HepG2 (cell line): ENCODE data around the gene CPNE1. TPM values are rescaled to one million over a fixed set of nuclear protein-coding genes. Genes with fewer than 3 reads are reported as not detected.

Experiments used
- ARID2 ChIP-seq: sonication (generic); formaldehyde crosslinking; IDR thresholded peaks from 2 replicates; pipeline ENCODE4 v1.8.1; 2022; ENCODE audit warnings: mild to moderate bottlenecking, missing genetic modification reagents, borderline replicate concordance
- BRCA1 ChIP-seq: sonication (generic); formaldehyde crosslinking; IDR thresholded peaks from 2 replicates; pipeline ENCODE4 v1.4.0; 2020; ENCODE audit warnings: missing genetic modification reagents
- CHCHD3 ChIP-seq: sonication (generic); formaldehyde crosslinking; IDR thresholded peaks from 2 replicates; pipeline ENCODE4 v1.8.0; 2022; ENCODE audit warnings: mild to moderate bottlenecking, missing genetic modification reagents, moderate library complexity
- CHD2 ChIP-seq: IDR thresholded peaks from 2 replicates; pipeline ENCODE4 v1.6.1; 2011; ENCODE audit warnings: low read depth, low read length, improper control_type of control experiment
- DNMT3B ChIP-seq: conservative IDR thresholded peaks from 2 replicates; pipeline ENCODE4 v1.6.1; 2016; ENCODE audit warnings: missing biosample characterization, control low read depth
- ERF ChIP-seq: IDR thresholded peaks from 2 replicates; pipeline ENCODE4 v1.6.1; 2018; ENCODE audit warnings: missing biosample characterization, missing genetic modification reagents
- HHEX ChIP-seq: IDR thresholded peaks from 2 replicates; pipeline ENCODE4 v1.6.1; 2016; ENCODE audit warnings: control low read depth
- HNF4G ChIP-seq, 2 experiments: sonication (generic) in 1 of 2; formaldehyde crosslinking in 1 of 2; IDR thresholded peaks; 2 replicates each; pipeline versions ENCODE4 v1.4.0 to v1.6.1; 2011 to 2020; ENCODE audit warnings: borderline replicate concordance in 2 of 2, low read depth in 2 of 2, mild to moderate bottlenecking in 2 of 2, low read length in 1 of 2, missing genetic modification reagents in 1 of 2, moderate library complexity in 1 of 2
- KAT2B ChIP-seq: fragments of 150-350 bp; IDR thresholded peaks from 2 replicates; pipeline ENCODE4 v1.6.1; 2014; ENCODE audit warnings: low read depth, low read length, borderline replicate concordance
- MIXL1 ChIP-seq: IDR thresholded peaks from 2 replicates; pipeline ENCODE4 v1.6.1; 2016
- MYC ChIP-seq: sonication (generic); formaldehyde crosslinking; IDR thresholded peaks from 2 replicates; pipeline ENCODE4 v1.9.0; 2021; ENCODE audit warnings: missing genetic modification reagents, borderline replicate concordance
- PHF21A ChIP-seq: sonication (generic); formaldehyde crosslinking; IDR thresholded peaks from 2 replicates; pipeline ENCODE4 v1.5.0; 2020; ENCODE audit warnings: mild to moderate bottlenecking, missing genetic modification reagents
- SATB2 ChIP-seq: sonication (generic); formaldehyde crosslinking; IDR thresholded peaks from 2 replicates; pipeline ENCODE4 v1.5.0; 2020; ENCODE audit warnings: missing genetic modification reagents
- SIX1 ChIP-seq: sonication (generic); formaldehyde crosslinking; IDR thresholded peaks from 2 replicates; pipeline ENCODE4 v1.4.0; 2020; ENCODE audit warnings: missing genetic modification reagents, borderline replicate concordance
- SMC3 ChIP-seq: IDR thresholded peaks from 2 replicates; pipeline ENCODE4 v1.6.1; 2011; ENCODE audit warnings: low read length, improper control_type of control experiment
- ZNF446 ChIP-seq: sonication (generic); formaldehyde crosslinking; IDR thresholded peaks from 2 replicates; pipeline ENCODE4 v1.5.0; 2020; ENCODE audit warnings: mild to moderate bottlenecking, missing genetic modification reagents
- ZNF558 ChIP-seq: sonication (generic); formaldehyde crosslinking; IDR thresholded peaks from 2 replicates; pipeline ENCODE4 v1.9.0; 2022; ENCODE audit warnings: mild to moderate bottlenecking, missing genetic modification reagents, borderline replicate concordance
- ZNF747 ChIP-seq: sonication (generic); formaldehyde crosslinking; IDR thresholded peaks from 2 replicates; pipeline ENCODE4 v1.8.1; 2023; ENCODE audit warnings: missing genetic modification reagents, mild to moderate bottlenecking, borderline replicate concordance
- polyA plus RNA-seq, 8 experiments: library from polyadenylated mRNA; depleted of rRNA in 3 of 8; stranded (reverse) in 7 of 8; unstranded in 1 of 8; fragments of >200 nt; fragmentation: Illumina TruSeq in 4 of 8; extraction: Trizol in 4 of 8; gene quantifications; 2 replicates each; pipeline versions ENCODE4 v1.2.1 to v1.2.3, GENCODE V29; 2011 to 2016; ENCODE audit warnings: low read depth in 4 of 8, missing spikeins in 1 of 8, mixed read lengths in 1 of 8; ENCODE audit not compliant: insufficient read depth in 1 of 8
- total RNA-seq, 5 experiments: library from RNA; depleted of rRNA; stranded (reverse); fragments of >200 nt; fragmentation: Illumina TruSeq; extraction: Trizol; gene quantifications; 2 replicates each; pipeline ENCODE4 v1.2.3, GENCODE V29; 2016; ENCODE audit warnings: low read depth in 1 of 5
- TF ChIP-seq, protein P1 (sequence below): IDR thresholded peaks from 2 replicates; pipeline ENCODE4 v1.6.1; 2016; ENCODE audit warnings: mild to moderate bottlenecking
- TF ChIP-seq, protein P2 (sequence below): sonication (generic); formaldehyde crosslinking; IDR thresholded peaks from 2 replicates; pipeline ENCODE4 v1.4.0; 2020; ENCODE audit warnings: mild to moderate bottlenecking, missing genetic modification reagents
- TF ChIP-seq, protein P3 (sequence below): sonication (generic); formaldehyde crosslinking; IDR thresholded peaks from 2 replicates; pipeline ENCODE4 v1.9.0; 2021; ENCODE audit warnings: missing genetic modification reagents, borderline replicate concordance
- TF ChIP-seq, protein P4 (sequence below): IDR thresholded peaks from 2 replicates; pipeline ENCODE4 v1.6.1; 2018; ENCODE audit warnings: missing genetic modification reagents, mild to moderate bottlenecking, missing compliant biosample characterization

CPNE1 gene
- total and polyA plus RNA-seq, 2 of the 13 experiments (the other 11 are each of a cell fraction or from before 2014, with no cell fraction given), result 408 to 431 TPM

DNA sequence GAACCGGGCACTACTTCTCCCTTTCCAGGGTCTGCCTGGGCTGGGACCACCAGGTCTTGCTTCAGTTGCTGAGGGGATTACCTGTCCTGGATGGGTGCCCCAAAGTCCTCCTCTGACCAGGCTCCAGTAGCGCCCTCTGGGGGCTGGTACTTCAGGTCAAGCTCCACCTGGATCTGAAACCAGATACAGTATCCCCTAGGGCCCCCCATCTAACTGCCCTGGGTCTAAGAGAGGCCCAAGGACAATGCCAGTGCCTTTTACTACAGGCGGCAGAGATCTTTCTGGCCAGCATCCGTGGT lies 60.3 kb downstream of the CPNE1 start (continued):
- TF ChIP-seq SIX1 (CRISPR knock-in tag) (peak; percentile 69; the same call in 1 of the 2 replicates), ARID2 (CRISPR knock-in tag) (no peak), ERF (CRISPR knock-in tag) (no peak), BRCA1 (no peak), MYC (CRISPR knock-in tag) (no peak), SMC3 (peak; percentile 55), ZNF446 (CRISPR knock-in tag) (no peak), PHF21A (CRISPR knock-in tag) (no peak), HNF4G (IDR thresholded peaks at IDR 0.05; ENCODE audit: borderline replicate concordance, low read depth, low read length) (peak; percentile 40; the same call in 1 of the 2 replicates), HNF4G (CRISPR knock-in tag; IDR thresholded peaks at IDR 0.05; ENCODE audit: borderline replicate concordance, low read depth) (no peak), CHD2 (no peak), CHCHD3 (CRISPR knock-in tag) (no peak), ZNF558 (CRISPR knock-in tag) (no peak), HHEX (no peak), MIXL1 (CRISPR knock-in tag) (no peak), SATB2 (no peak), ZNF747 (CRISPR knock-in tag) (no peak), DNMT3B (CRISPR knock-in tag) (no peak), KAT2B (0 out of 2 replicates have a peak, but pooled peaks have one; percentile 8)
- TF ChIP-seq, protein P1, sequence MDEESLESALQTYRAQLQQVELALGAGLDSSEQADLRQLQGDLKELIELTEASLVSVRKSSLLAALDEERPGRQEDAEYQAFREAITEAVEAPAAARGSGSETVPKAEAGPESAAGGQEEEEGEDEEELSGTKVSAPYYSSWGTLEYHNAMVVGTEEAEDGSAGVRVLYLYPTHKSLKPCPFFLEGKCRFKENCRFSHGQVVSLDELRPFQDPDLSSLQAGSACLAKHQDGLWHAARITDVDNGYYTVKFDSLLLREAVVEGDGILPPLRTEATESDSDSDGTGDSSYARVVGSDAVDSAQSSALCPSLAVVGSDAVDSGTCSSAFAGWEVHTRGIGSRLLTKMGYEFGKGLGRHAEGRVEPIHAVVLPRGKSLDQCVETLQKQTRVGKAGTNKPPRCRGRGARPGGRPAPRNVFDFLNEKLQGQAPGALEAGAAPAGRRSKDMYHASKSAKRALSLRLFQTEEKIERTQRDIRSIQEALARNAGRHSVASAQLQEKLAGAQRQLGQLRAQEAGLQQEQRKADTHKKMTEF (CRISPR knock-in tag), result no peak
- TF ChIP-seq, protein P2, sequence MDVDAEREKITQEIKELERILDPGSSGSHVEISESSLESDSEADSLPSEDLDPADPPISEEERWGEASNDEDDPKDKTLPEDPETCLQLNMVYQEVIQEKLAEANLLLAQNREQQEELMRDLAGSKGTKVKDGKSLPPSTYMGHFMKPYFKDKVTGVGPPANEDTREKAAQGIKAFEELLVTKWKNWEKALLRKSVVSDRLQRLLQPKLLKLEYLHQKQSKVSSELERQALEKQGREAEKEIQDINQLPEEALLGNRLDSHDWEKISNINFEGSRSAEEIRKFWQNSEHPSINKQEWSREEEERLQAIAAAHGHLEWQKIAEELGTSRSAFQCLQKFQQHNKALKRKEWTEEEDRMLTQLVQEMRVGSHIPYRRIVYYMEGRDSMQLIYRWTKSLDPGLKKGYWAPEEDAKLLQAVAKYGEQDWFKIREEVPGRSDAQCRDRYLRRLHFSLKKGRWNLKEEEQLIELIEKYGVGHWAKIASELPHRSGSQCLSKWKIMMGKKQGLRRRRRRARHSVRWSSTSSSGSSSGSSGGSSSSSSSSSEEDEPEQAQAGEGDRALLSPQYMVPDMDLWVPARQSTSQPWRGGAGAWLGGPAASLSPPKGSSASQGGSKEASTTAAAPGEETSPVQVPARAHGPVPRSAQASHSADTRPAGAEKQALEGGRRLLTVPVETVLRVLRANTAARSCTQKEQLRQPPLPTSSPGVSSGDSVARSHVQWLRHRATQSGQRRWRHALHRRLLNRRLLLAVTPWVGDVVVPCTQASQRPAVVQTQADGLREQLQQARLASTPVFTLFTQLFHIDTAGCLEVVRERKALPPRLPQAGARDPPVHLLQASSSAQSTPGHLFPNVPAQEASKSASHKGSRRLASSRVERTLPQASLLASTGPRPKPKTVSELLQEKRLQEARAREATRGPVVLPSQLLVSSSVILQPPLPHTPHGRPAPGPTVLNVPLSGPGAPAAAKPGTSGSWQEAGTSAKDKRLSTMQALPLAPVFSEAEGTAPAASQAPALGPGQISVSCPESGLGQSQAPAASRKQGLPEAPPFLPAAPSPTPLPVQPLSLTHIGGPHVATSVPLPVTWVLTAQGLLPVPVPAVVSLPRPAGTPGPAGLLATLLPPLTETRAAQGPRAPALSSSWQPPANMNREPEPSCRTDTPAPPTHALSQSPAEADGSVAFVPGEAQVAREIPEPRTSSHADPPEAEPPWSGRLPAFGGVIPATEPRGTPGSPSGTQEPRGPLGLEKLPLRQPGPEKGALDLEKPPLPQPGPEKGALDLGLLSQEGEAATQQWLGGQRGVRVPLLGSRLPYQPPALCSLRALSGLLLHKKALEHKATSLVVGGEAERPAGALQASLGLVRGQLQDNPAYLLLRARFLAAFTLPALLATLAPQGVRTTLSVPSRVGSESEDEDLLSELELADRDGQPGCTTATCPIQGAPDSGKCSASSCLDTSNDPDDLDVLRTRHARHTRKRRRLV (CRISPR knock-in tag), result no peak
- TF ChIP-seq, protein P3, sequence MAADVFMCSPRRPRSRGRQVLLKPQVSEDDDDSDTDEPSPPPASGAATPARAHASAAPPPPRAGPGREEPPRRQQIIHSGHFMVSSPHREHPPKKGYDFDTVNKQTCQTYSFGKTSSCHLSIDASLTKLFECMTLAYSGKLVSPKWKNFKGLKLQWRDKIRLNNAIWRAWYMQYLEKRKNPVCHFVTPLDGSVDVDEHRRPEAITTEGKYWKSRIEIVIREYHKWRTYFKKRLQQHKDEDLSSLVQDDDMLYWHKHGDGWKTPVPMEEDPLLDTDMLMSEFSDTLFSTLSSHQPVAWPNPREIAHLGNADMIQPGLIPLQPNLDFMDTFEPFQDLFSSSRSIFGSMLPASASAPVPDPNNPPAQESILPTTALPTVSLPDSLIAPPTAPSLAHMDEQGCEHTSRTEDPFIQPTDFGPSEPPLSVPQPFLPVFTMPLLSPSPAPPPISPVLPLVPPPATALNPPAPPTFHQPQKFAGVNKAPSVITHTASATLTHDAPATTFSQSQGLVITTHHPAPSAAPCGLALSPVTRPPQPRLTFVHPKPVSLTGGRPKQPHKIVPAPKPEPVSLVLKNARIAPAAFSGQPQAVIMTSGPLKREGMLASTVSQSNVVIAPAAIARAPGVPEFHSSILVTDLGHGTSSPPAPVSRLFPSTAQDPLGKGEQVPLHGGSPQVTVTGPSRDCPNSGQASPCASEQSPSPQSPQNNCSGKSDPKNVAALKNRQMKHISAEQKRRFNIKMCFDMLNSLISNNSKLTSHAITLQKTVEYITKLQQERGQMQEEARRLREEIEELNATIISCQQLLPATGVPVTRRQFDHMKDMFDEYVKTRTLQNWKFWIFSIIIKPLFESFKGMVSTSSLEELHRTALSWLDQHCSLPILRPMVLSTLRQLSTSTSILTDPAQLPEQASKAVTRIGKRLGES (CRISPR knock-in tag), result no peak
- TF ChIP-seq, protein P4, sequence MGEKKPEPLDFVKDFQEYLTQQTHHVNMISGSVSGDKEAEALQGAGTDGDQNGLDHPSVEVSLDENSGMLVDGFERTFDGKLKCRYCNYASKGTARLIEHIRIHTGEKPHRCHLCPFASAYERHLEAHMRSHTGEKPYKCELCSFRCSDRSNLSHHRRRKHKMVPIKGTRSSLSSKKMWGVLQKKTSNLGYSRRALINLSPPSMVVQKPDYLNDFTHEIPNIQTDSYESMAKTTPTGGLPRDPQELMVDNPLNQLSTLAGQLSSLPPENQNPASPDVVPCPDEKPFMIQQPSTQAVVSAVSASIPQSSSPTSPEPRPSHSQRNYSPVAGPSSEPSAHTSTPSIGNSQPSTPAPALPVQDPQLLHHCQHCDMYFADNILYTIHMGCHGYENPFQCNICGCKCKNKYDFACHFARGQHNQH (CRISPR knock-in tag), result 0 out of 2 replicates have a peak, but pooled peaks have one; percentile 20
